Ishikawa (cell line): ENCODE measurements around the gene C10orf95.

ENCODE experiments used
- CEBPB ChIP-seq: IDR thresholded peaks from 2 replicates; pipeline ENCODE4 v1.6.1; 2012
- CREB1 ChIP-seq: IDR thresholded peaks from 2 replicates; pipeline ENCODE4 v1.6.1; 2012; ENCODE audit warnings: low read depth
- EGR1 ChIP-seq: IDR thresholded peaks from 2 replicates; pipeline ENCODE4 v1.6.1; 2012
- EP300 ChIP-seq: IDR thresholded peaks from 2 replicates; pipeline ENCODE4 v1.6.1; 2012; ENCODE audit warnings: borderline replicate concordance
- FOXM1 ChIP-seq: IDR thresholded peaks from 2 replicates; pipeline ENCODE4 v1.6.1; 2012; ENCODE audit warnings: low read depth, borderline replicate concordance
- MAX ChIP-seq: IDR thresholded peaks from 2 replicates; pipeline ENCODE4 v1.6.1; 2012
- NFIC ChIP-seq: IDR thresholded peaks from 2 replicates; pipeline ENCODE4 v1.6.1; 2012
- RAD21 ChIP-seq: IDR thresholded peaks from 2 replicates; pipeline ENCODE4 v1.6.1; 2012; ENCODE audit warnings: low read depth
- REST ChIP-seq: IDR thresholded peaks from 2 replicates; pipeline ENCODE4 v1.6.1; 2012; ENCODE audit warnings: low read depth, mild to moderate bottlenecking
- TAF1 ChIP-seq: IDR thresholded peaks from 2 replicates; pipeline ENCODE4 v1.6.1; 2012; ENCODE audit warnings: low read depth, mild to moderate bottlenecking
- TCF12 ChIP-seq: IDR thresholded peaks from 2 replicates; pipeline ENCODE4 v1.6.1; 2012; ENCODE audit warnings: low read depth
- TEAD4 ChIP-seq: IDR thresholded peaks from 2 replicates; pipeline ENCODE4 v1.6.1; 2012
- USF1 ChIP-seq: IDR thresholded peaks from 2 replicates; pipeline ENCODE4 v1.6.1; 2012
- YY1 ChIP-seq: IDR thresholded peaks from 2 replicates; pipeline ENCODE4 v1.6.1; 2012; ENCODE audit warnings: low read depth
- ZBTB7A ChIP-seq: IDR thresholded peaks from 2 replicates; pipeline ENCODE4 v1.6.1; 2012; ENCODE audit warnings: low read depth

C10orf95 gene

GRCh38 chr10:102457591-102458150, 6.3 kb upstream of the C10orf95 start:
- TF ChIP-seq EP300 (no peak), EGR1 (no peak), MAX (no peak), REST (no peak), FOXM1 (no peak), YY1 (no peak)

- no peak for TF ChIP-seq TAF1
- TF ChIP-seq ZBTB7A = no peak
Observed at GRCh38 chr10:102455893-102456471, 4.6 kb upstream of the C10orf95 start.

GRCh38 chr10:102453502-102453901, 2.2 kb upstream of the C10orf95 start:
- TF ChIP-seq CEBPB (no peak), FOXM1 (no peak), CREB1 (no peak), YY1 (no peak), TCF12 (no peak), RAD21 (no peak), REST (no peak), TAF1 (no peak), TEAD4 (no peak), USF1 (no peak), NFIC (no peak), ZBTB7A (no peak), EP300 (no peak), MAX (no peak)

- no peak for TF ChIP-seq USF1
- no peak for TF ChIP-seq TAF1
- TF ChIP-seq YY1 = no peak
- no peak for TF ChIP-seq NFIC
- TF ChIP-seq ZBTB7A = no peak
- TF ChIP-seq MAX = no peak
- no peak for TF ChIP-seq FOXM1
- no peak for TF ChIP-seq EP300
- no peak for TF ChIP-seq RAD21
- no peak for TF ChIP-seq TCF12
- TF ChIP-seq REST = no peak
- no peak for TF ChIP-seq TEAD4
- no peak for TF ChIP-seq EGR1
- no peak for TF ChIP-seq CREB1
- TF ChIP-seq CEBPB = no peak
Observed at GRCh38 chr10:102452672-102453340, 1.5 kb upstream of the C10orf95 start.
